Cerebellar nuclear complex (tissue), 1 donor: ENCODE results near the gene FGD4.

ENCODE experiments used
- DNase-seq, 2 experiments: peaks; one replicate each; lab custom pipeline; 2025; lab: John Stamatoyannopoulos, UW

Gene FGD4

GRCh38 chr12:32399370-32400113, at the start of gene FGD4:
Gene FGD4, plus strand, starts transcription at chr12:32399558.
- DNase-seq, result peak in 1 of 2 experiments; percentile 34

- DNase-seq, result no peak
Measured at GRCh38 chr12:32353540-32353939, 45.8 kb upstream of the FGD4 start.

GRCh38 chr12:32357601-32358249, 41.6 kb upstream of the FGD4 start:
- DNase-seq, result no peak

GRCh38 chr12:32360956-32361355, 38.4 kb upstream of the FGD4 start:
- DNase-seq, result no peak

- DNase-seq, result no peak
Measured at GRCh38 chr12:32362892-32363291, 36.5 kb upstream of the FGD4 start.

- peak in 1 of 2 experiments; percentile 13 for DNase-seq
Measured at GRCh38 chr12:32365473-32366064, 33.8 kb upstream of the FGD4 start.

- DNase-seq, result no peak
Measured at GRCh38 chr12:32366714-32367113, 32.6 kb upstream of the FGD4 start.

- DNase-seq, result no peak
Measured at GRCh38 chr12:32367381-32367780, 32.0 kb upstream of the FGD4 start.

- DNase-seq, result no peak
Measured at GRCh38 chr12:32369202-32369601, 30.2 kb upstream of the FGD4 start.

GRCh38 chr12:32377344-32378055, 21.9 kb upstream of the FGD4 start:
- DNase-seq, result no peak

- DNase-seq, result no peak
Measured at GRCh38 chr12:32379213-32379612, 20.1 kb upstream of the FGD4 start.

- no peak for DNase-seq
Measured at GRCh38 chr12:32379667-32380066, 19.7 kb upstream of the FGD4 start.

- no peak for DNase-seq
Measured at GRCh38 chr12:32382226-32382625, 17.1 kb upstream of the FGD4 start.

GRCh38 chr12:32390572-32391219, 8.7 kb upstream of the FGD4 start:
- no peak for DNase-seq

GRCh38 chr12:32395026-32395425, 4.3 kb upstream of the FGD4 start:
- DNase-seq, result no peak

- DNase-seq, result no peak
Measured at GRCh38 chr12:32397696-32398095, 1.7 kb upstream of the FGD4 start.

GRCh38 chr12:32398181-32398580, 1.2 kb upstream of the FGD4 start:
- no peak for DNase-seq

- DNase-seq, result no peak
Measured at GRCh38 chr12:32398816-32399369, 465 bp upstream of the FGD4 start.

GRCh38 chr12:32400114-32400672, 835 bp downstream of the FGD4 start:
- DNase-seq, result no peak

GRCh38 chr12:32400866-32401265, 1.5 kb downstream of the FGD4 start:
- no peak for DNase-seq

- no peak for DNase-seq
Measured at GRCh38 chr12:32402170-32402569, 2.8 kb downstream of the FGD4 start.
